Loucy (cell line): ENCODE results near the gene RALA.

Source experiments
- H2AFZ ChIP-seq: fragments of 200-600 bp; sonication (generic); 2 replicates; pipeline ENCODE4 v1.6.0; 2016; ENCODE audit warnings: antibody characterized with exemption, mild to moderate bottlenecking, low read length, moderate library complexity
- H3F3A ChIP-seq: fragments of 200-600 bp; 2 replicates; pipeline ENCODE4 v1.6.0; 2016; ENCODE audit warnings: antibody characterized with exemption, low read depth, mild to moderate bottlenecking
- H3K27me3 ChIP-seq: fragments of 200-600 bp; sonication (generic); 2 replicates; pipeline ENCODE4 v1.6.1; 2014; ENCODE audit warnings: low read length, mild to moderate bottlenecking; ENCODE audit not compliant: insufficient read depth, poor library complexity, severe bottlenecking
- H3K36me3 ChIP-seq: fragments of 200-600 bp; sonication (generic); 2 replicates; pipeline ENCODE4 v1.6.1; 2016; ENCODE audit warnings: low read length; ENCODE audit not compliant: insufficient read depth
- H3K4me1 ChIP-seq: fragments of 200-600 bp; sonication (generic); 2 replicates; pipeline ENCODE4 v1.5.1; 2014; ENCODE audit warnings: low read length, mild to moderate bottlenecking; ENCODE audit not compliant: insufficient read depth, poor library complexity, severe bottlenecking
- H3K4me2 ChIP-seq: fragments of 200-600 bp; sonication (generic); 2 replicates; pipeline ENCODE4 v1.6.0; 2014; ENCODE audit warnings: antibody characterized with exemption, low read length, low read depth, mild to moderate bottlenecking; ENCODE audit not compliant: poor library complexity, severe bottlenecking
- H3K4me3 ChIP-seq: fragments of 200-600 bp; sonication (generic); 2 replicates; pipeline ENCODE4 v1.5.1; 2014; ENCODE audit warnings: low read length, mild to moderate bottlenecking, mixed read lengths; ENCODE audit not compliant: poor library complexity, severe bottlenecking
- H3K79me2 ChIP-seq: fragments of 200-600 bp; sonication (generic); 2 replicates; pipeline ENCODE4 v1.6.1; 2014; ENCODE audit warnings: low read length; ENCODE audit not compliant: insufficient read depth
- H3K9ac ChIP-seq: fragments of 200-600 bp; sonication (generic); 2 replicates; pipeline ENCODE4 v1.6.0; 2014; ENCODE audit warnings: mild to moderate bottlenecking, low read depth, low read length, moderate library complexity; ENCODE audit not compliant: poor library complexity, severe bottlenecking
- H3K9me2 ChIP-seq: fragments of 200-600 bp; sonication (generic); replicated peaks from 2 replicates; pipeline ENCODE4 v1.6.1; 2016; ENCODE audit warnings: low read depth, low read length, mixed read lengths
- H3K9me3 ChIP-seq: fragments of 200-600 bp; sonication (generic); 2 replicates; pipeline ENCODE4 v1.6.1; 2014; ENCODE audit warnings: mild to moderate bottlenecking, antibody characterized with exemption, low read length, low read depth; ENCODE audit not compliant: insufficient read depth
- H4K20me1 ChIP-seq: fragments of 200-600 bp; sonication (generic); 2 replicates; pipeline ENCODE4 v1.6.0; 2014; ENCODE audit warnings: antibody characterized with exemption, low read length, mild to moderate bottlenecking; ENCODE audit not compliant: insufficient read depth, poor library complexity, severe bottlenecking
- EZH2phosphoT487 ChIP-seq: fragments of 200-600 bp; IDR thresholded peaks from 2 replicates; pipeline ENCODE4 v1.6.1; 2018; ENCODE audit warnings: antibody characterized with exemption, mild to moderate bottlenecking, moderate library complexity, borderline replicate concordance
- TF ChIP-seq, protein P1 (sequence below): fragments of 200-600 bp; sonication (generic); conservative IDR thresholded peaks from 2 replicates; pipeline ENCODE4 v1.5.1; 2014; ENCODE audit warnings: mild to moderate bottlenecking, antibody characterized with exemption, low read length

The RALA gene

DNA sequence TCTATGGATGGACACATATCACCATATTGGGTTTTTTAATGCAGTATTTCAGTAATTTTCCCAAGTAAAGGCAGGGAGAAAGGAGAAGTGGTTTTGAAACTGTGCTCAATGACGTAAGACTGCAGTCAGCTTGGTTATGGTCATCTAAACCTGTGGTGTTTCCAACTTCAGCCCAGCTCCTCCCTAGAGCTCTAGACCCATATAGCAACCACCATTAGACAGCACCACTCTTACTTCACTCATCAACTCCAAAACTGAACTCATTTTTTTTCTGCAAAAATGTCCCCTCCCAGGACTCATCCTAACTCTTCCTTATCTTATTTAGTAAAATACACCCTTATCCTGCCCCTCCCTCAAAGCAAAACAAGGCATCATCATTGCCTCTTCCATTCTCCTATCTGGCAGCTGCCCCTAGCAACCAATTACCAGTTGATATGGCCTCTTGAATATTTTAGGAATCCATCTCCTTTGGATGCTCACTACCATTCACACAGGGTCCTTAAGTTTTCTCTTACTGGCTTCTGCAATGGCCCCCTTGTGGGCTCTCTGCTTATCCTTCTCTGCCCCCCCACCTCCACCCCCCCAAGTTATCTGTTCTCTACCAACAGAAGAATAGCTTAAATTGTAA is 1.5 kb upstream of the RALA start:
- Histone ChIP-seq H3K4me3 (peak overlapping the region; percentile 81), H2AFZ (no peak overlapping the region), H4K20me1 (peaks cover 27% of the 10 kb centered on the region), H3K9me3 (no peaks in the 10 kb centered on the region), H3K4me2 (peak overlapping the region; percentile 88), H3K9ac (peak overlapping the region; percentile 97), H3K36me3 (no peaks in the 10 kb centered on the region), H3K27me3 (no peaks in the 10 kb centered on the region), H3K79me2 (peaks cover 44% of the 10 kb centered on the region), H3F3A (no peaks in the 10 kb centered on the region), H3K4me1 (peaks cover 40% of the 10 kb centered on the region), H3K9me2 (no peaks in the 10 kb centered on the region)
- TF ChIP-seq, protein P1, sequence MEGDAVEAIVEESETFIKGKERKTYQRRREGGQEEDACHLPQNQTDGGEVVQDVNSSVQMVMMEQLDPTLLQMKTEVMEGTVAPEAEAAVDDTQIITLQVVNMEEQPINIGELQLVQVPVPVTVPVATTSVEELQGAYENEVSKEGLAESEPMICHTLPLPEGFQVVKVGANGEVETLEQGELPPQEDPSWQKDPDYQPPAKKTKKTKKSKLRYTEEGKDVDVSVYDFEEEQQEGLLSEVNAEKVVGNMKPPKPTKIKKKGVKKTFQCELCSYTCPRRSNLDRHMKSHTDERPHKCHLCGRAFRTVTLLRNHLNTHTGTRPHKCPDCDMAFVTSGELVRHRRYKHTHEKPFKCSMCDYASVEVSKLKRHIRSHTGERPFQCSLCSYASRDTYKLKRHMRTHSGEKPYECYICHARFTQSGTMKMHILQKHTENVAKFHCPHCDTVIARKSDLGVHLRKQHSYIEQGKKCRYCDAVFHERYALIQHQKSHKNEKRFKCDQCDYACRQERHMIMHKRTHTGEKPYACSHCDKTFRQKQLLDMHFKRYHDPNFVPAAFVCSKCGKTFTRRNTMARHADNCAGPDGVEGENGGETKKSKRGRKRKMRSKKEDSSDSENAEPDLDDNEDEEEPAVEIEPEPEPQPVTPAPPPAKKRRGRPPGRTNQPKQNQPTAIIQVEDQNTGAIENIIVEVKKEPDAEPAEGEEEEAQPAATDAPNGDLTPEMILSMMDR, result no peak
- no peak for TF ChIP-seq EZH2phosphoT487

GRCh38 chr7:39622609-39623008 is 763 bp upstream of the RALA start:
- Histone ChIP-seq H2AFZ (peak overlapping the region; percentile 93), H3K9me2 (no peaks in the 10 kb centered on the region), H3F3A (no peaks in the 10 kb centered on the region), H3K9ac (peak overlapping the region; percentile 97), H3K27me3 (no peaks in the 10 kb centered on the region), H3K4me3 (peak overlapping the region; percentile 81), H3K36me3 (no peaks in the 10 kb centered on the region), H3K4me1 (peaks cover 47% of the 10 kb centered on the region), H3K4me2 (peak overlapping the region; percentile 88), H3K79me2 (peaks cover 51% of the 10 kb centered on the region), H4K20me1 (peaks cover 34% of the 10 kb centered on the region), H3K9me3 (no peaks in the 10 kb centered on the region)
- no peak for TF ChIP-seq EZH2phosphoT487
- TF ChIP-seq, protein P1, result no peak

- Histone ChIP-seq H3K79me2 (peaks cover 64% of the 10 kb centered on the region), H4K20me1 (peaks cover 34% of the 10 kb centered on the region), H3K4me1 (peaks cover 57% of the 10 kb centered on the region), H2AFZ (peak overlapping the region; percentile 93), H3K36me3 (no peaks in the 10 kb centered on the region), H3K9me2 (no peaks in the 10 kb centered on the region), H3K4me3 (peak overlapping the region; percentile 81), H3F3A (no peaks in the 10 kb centered on the region), H3K4me2 (peak overlapping the region; percentile 88), H3K9ac (peak overlapping the region; percentile 97), H3K9me3 (no peaks in the 10 kb centered on the region), H3K27me3 (no peaks in the 10 kb centered on the region)
- TF ChIP-seq EZH2phosphoT487, result no peak
- TF ChIP-seq, protein P1, result no peak
Observed at GRCh38 chr7:39623732-39624441, 515 bp downstream of the RALA start.
